HepG2 (cell line): Measurements from ENCODE around the gene HAS3.

Source experiments
- MYNN ChIP-seq: sonication (generic); formaldehyde crosslinking; IDR thresholded peaks from 2 replicates; pipeline ENCODE4 v1.4.0; 2020; ENCODE audit warnings: mild to moderate bottlenecking, low read depth, missing genetic modification reagents
- RBM39 ChIP-seq: fragments of 200-400 bp; formaldehyde crosslinking; IDR thresholded peaks from one replicate; pipeline ENCODE4 v1.6.1; 2018; ENCODE audit warnings: antibody characterized with exemption, mild to moderate bottlenecking, low read depth, low read length; ENCODE audit not compliant: poor library complexity, severe bottlenecking
- REPIN1 ChIP-seq: sonication (generic); formaldehyde crosslinking; IDR thresholded peaks from 2 replicates; pipeline ENCODE4 v1.8.0; 2022; ENCODE audit warnings: missing genetic modification reagents, low read depth, mild to moderate bottlenecking, borderline replicate concordance
- SNRNP70 ChIP-seq: fragments of 200-400 bp; formaldehyde crosslinking; IDR thresholded peaks from 2 replicates; pipeline ENCODE4 v1.6.1; 2017; ENCODE audit warnings: mild to moderate bottlenecking, low read depth, low read length, moderate library complexity
- ZNF180 ChIP-seq: sonication (generic); formaldehyde crosslinking; IDR thresholded peaks from 2 replicates; pipeline ENCODE4 v1.4.0; 2020; ENCODE audit warnings: low read depth, missing genetic modification reagents, borderline replicate concordance
- ZNF350 ChIP-seq: sonication (generic); formaldehyde crosslinking; IDR thresholded peaks from 2 replicates; pipeline ENCODE4 v1.4.0; 2020; ENCODE audit warnings: mild to moderate bottlenecking, low read depth, missing genetic modification reagents, borderline replicate concordance
- TF ChIP-seq, protein P1 (sequence below): sonication (generic); formaldehyde crosslinking; IDR thresholded peaks from 2 replicates; pipeline ENCODE4 v1.5.0; 2020; ENCODE audit warnings: mild to moderate bottlenecking, missing genetic modification reagents, moderate library complexity
- TF ChIP-seq, protein P2 (sequence below): sonication (generic); IDR thresholded peaks from 2 replicates; pipeline ENCODE4 v1.6.1; 2016; ENCODE audit warnings: low read depth, borderline replicate concordance

DNA sequence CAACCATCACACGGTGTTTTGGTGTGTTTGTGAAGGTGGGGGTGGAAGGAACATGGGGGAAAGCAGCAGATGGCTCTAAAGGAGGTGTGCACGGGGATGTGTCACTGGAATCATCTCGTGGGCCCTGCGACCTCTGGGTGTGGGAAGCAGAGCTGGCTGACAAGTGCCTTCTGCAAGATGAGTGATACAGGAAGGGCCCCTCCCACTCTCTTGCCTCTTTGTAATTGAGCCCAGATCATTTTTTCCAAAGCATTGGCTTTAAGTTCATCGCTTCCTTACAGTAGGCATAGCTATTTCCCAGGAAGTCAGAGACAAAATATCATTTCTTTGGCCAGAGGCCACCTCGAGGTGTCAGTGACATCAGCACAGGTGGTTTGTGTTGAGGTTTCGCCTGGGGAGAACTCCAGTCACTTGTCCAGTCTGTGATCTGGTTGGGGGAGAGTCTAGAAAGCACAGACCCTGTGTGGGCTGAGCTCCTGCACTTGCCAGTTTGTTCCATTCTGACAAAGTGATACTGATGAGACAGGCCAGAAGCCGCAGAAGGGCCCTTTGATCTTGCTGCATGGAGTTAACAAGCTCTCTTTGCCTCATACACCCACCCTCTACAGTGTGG, 60.9 kb downstream of the HAS3 start:
- no peak for TF ChIP-seq REPIN1
- no peak for TF ChIP-seq SNRNP70
- TF ChIP-seq ZNF180 (CRISPR knock-in tag): no peak
- TF ChIP-seq, protein P1, sequence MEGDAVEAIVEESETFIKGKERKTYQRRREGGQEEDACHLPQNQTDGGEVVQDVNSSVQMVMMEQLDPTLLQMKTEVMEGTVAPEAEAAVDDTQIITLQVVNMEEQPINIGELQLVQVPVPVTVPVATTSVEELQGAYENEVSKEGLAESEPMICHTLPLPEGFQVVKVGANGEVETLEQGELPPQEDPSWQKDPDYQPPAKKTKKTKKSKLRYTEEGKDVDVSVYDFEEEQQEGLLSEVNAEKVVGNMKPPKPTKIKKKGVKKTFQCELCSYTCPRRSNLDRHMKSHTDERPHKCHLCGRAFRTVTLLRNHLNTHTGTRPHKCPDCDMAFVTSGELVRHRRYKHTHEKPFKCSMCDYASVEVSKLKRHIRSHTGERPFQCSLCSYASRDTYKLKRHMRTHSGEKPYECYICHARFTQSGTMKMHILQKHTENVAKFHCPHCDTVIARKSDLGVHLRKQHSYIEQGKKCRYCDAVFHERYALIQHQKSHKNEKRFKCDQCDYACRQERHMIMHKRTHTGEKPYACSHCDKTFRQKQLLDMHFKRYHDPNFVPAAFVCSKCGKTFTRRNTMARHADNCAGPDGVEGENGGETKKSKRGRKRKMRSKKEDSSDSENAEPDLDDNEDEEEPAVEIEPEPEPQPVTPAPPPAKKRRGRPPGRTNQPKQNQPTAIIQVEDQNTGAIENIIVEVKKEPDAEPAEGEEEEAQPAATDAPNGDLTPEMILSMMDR (CRISPR knock-in tag): no peak
- no peak for TF ChIP-seq ZNF350
- TF ChIP-seq, protein P2, sequence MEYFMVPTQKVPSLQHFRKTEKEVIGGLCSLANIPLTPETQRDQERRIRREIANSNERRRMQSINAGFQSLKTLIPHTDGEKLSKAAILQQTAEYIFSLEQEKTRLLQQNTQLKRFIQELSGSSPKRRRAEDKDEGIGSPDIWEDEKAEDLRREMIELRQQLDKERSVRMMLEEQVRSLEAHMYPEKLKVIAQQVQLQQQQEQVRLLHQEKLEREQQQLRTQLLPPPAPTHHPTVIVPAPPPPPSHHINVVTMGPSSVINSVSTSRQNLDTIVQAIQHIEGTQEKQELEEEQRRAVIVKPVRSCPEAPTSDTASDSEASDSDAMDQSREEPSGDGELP: no peak
- no peak for TF ChIP-seq MYNN
- TF ChIP-seq RBM39: no peak
